ENCODE results near the gene DPYSL5.

The DPYSL5 gene

DNA sequence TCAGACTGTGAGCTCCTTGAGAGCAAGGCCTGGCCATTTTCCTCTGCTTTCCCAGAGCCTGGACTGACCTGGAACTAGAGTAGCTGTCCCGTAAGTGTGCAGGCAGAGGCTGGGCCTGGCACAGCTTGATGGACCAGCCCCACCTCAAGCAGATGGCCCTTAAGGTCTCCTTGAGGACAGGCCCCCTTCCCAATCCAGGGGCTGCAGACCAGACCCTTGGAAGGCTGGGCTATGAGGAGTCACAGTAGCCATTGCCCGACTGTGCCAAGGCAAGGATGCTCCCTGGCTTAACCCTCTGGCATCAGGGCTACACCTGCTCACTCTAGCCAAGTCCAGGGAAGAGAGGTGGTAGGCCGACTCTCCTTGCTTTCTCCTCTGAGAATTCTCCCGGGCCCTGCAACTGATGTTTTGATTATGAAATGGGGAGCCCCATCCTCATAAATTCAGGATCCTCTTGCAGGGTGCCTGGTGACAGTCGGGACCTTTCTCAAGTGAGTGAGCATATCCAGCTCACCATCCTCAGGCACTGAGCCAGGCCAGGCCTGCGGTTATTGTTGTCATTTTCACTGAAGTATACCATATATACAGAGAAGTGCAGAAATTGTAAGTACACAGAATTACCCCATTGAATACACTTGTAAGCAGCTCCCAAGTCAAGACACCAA lies 51.7 kb downstream of the DPYSL5 start:
- no peak overlapping the region for H3K4me3 ChIP-seq (ENCODE audit: control insufficient read depth, low read depth, low read length)
- TF ChIP-seq, protein P1, sequence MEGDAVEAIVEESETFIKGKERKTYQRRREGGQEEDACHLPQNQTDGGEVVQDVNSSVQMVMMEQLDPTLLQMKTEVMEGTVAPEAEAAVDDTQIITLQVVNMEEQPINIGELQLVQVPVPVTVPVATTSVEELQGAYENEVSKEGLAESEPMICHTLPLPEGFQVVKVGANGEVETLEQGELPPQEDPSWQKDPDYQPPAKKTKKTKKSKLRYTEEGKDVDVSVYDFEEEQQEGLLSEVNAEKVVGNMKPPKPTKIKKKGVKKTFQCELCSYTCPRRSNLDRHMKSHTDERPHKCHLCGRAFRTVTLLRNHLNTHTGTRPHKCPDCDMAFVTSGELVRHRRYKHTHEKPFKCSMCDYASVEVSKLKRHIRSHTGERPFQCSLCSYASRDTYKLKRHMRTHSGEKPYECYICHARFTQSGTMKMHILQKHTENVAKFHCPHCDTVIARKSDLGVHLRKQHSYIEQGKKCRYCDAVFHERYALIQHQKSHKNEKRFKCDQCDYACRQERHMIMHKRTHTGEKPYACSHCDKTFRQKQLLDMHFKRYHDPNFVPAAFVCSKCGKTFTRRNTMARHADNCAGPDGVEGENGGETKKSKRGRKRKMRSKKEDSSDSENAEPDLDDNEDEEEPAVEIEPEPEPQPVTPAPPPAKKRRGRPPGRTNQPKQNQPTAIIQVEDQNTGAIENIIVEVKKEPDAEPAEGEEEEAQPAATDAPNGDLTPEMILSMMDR (conservative IDR thresholded peaks at IDR 0.05; ENCODE audit: control insufficient read depth, insufficient read depth, low read depth, low read length), result no peak
- no peak for DNase-seq (ENCODE audit: low read depth)

GRCh38 chr2:26900831-26901321 lies 52.9 kb downstream of the DPYSL5 start:
- no peak overlapping the region for H3K4me3 ChIP-seq (ENCODE audit: control insufficient read depth, low read depth, low read length)
- DNase-seq (ENCODE audit: low read depth), result peak; percentile 2
- TF ChIP-seq, protein P1 (conservative IDR thresholded peaks at IDR 0.05; ENCODE audit: control insufficient read depth, insufficient read depth, low read depth, low read length), result no peak

DNA sequence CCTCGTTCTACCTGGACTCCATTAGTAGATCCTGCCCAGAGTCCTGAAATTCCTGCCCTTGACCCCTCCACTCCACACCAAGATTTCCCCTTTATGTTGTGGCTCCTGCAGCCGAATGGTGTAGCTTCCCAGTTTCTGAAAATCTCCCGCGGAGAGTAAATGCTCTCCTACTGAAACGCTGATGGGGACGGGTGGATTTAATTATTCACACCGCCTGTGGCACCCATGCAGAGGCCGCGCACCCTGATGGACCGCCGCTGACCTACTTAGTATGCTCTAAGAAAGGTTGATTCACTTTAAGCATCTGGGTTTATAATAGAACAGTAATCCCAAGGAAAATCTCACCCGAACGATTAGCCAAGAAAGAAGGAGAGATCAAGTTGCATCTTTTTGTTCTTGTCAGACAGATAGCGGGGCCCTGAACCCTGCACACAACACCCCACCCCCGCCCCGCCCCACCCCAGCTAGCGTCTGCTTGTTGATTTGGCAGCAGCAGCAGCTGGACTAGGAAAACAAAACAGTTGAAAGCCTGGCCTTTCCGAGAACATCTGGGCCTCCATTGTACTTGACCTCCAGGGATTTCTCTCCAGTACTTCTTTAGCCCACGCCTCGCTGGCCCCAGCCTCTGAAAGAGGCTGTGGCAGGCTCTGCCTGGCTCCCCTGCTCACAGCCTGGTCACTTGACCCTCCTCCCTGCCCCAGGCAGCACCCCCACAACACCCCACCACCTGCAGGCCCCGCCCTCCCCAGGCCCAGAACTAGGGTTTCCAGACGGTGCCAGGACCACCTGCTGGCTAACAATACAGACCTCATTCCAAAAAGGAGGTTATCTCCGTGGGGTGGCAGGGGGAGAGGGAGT lies 53.6 kb downstream of the DPYSL5 start:
- H3K4me3 ChIP-seq (ENCODE audit: control insufficient read depth, low read depth, low read length), result no peak overlapping the region
- TF ChIP-seq, protein P1 (conservative IDR thresholded peaks at IDR 0.05; ENCODE audit: control insufficient read depth, insufficient read depth, low read depth, low read length), result no peak
- peak; percentile 49 for DNase-seq (ENCODE audit: low read depth)

DNA sequence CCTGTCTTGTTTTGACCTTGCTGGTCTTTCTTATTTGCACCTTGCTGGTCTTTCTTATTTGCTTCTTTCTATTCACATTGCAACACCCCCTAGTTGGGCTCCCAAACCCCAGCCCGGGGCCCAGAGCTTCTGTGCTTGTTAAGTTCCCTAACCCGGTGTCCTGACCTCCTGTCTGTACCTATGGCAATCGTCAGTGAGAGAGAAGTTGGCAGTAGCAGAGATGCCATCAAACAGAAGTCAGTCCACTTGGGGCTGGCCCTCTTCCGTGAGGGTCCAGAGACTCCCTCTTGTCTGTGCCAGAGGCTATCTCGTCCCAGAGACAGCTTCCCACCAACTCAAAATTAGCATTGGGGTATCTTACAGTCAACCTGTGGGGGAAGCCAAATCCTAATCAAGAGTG lies 55.7 kb downstream of the DPYSL5 start:
- H3K4me3 ChIP-seq (ENCODE audit: control insufficient read depth, low read depth, low read length), result no peak overlapping the region
- no peak for DNase-seq (ENCODE audit: low read depth)
- TF ChIP-seq, protein P1 (conservative IDR thresholded peaks at IDR 0.05; ENCODE audit: control insufficient read depth, insufficient read depth, low read depth, low read length), result no peak

GRCh38 chr2:26904839-26905238 lies 56.9 kb downstream of the DPYSL5 start:
- DNase-seq (ENCODE audit: low read depth), result no peak
- no peak overlapping the region for H3K4me3 ChIP-seq (ENCODE audit: control insufficient read depth, low read depth, low read length)

More at GRCh38 chr2:26904839-26905238, 56.9 kb downstream of the DPYSL5 start:
- TF ChIP-seq, protein P1 (conservative IDR thresholded peaks at IDR 0.05; ENCODE audit: control insufficient read depth, insufficient read depth, low read depth, low read length), result no peak
